ENCODE results near the gene FAM229B. TPM values are rescaled to one million over a fixed set of nuclear protein-coding genes. Genes with fewer than 3 reads are reported as not detected.

The FAM229B gene
- total RNA-seq, 3 donors from 2014 or later, result 0.93 to 13.6 (median 2.9) TPM

DNA sequence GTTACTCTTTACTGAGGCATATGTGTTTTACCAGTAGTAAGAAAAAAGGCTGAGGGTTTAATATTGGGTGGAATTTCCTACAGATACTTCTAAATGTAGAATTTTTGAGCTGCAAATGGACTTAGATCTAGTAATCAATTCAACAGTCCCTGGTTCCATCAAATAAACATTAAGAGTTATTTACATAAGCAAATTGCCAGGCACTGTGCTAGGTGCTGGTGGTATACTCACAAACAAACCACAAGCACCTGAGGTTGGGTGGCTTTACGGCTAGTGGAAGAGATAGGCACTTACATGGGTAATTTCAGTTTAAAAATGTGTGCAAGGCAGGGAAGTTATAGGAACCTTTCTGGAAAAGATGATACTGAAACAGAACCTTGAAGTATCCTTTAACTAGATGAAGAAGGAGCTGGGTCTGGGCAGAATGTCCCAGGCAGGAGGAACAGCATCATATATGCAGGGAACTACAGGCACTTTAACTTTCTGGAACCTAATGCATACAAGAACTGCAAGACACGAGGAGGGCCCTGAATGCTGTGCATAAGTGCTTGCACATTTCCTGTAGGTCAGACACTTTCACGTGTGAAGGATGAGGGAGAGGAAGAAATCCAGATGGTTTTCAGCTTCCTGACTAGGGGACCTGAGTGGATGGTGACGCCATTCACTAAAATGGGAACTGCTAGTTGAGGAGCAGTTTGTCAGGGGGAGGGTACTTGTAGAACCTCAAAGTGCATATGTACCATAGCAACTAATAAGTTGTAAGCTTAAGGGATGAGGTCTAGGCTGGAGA lies 29.0 kb upstream of the FAM229B start:
- Histone ChIP-seq H3K4me3 (no peak overlapping the region), H3K9me3 (no peaks in the 10 kb centered on the region), H3K4me1 (ENCODE audit: low read depth) (no peaks in the 10 kb centered on the region), H3K36me3 (ENCODE audit: low read depth) (no peaks in the 10 kb centered on the region)
- DNase-seq (no peak), ATAC-seq (no peak)
- TF ChIP-seq, protein P1, sequence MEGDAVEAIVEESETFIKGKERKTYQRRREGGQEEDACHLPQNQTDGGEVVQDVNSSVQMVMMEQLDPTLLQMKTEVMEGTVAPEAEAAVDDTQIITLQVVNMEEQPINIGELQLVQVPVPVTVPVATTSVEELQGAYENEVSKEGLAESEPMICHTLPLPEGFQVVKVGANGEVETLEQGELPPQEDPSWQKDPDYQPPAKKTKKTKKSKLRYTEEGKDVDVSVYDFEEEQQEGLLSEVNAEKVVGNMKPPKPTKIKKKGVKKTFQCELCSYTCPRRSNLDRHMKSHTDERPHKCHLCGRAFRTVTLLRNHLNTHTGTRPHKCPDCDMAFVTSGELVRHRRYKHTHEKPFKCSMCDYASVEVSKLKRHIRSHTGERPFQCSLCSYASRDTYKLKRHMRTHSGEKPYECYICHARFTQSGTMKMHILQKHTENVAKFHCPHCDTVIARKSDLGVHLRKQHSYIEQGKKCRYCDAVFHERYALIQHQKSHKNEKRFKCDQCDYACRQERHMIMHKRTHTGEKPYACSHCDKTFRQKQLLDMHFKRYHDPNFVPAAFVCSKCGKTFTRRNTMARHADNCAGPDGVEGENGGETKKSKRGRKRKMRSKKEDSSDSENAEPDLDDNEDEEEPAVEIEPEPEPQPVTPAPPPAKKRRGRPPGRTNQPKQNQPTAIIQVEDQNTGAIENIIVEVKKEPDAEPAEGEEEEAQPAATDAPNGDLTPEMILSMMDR (IDR thresholded peaks at IDR 0.05), result no peak
- intact Hi-C loops (cut with DNase I, micrococcal nuclease), result no loop called here

- intact Hi-C loops (cut with DNase I, micrococcal nuclease), result no loop called here
- H3K36me3 ChIP-seq (ENCODE audit: low read depth), result no peaks in the 10 kb centered on the region
- no peak for DNase-seq
- H3K4me1 ChIP-seq (ENCODE audit: low read depth), result no peaks in the 10 kb centered on the region
- TF ChIP-seq, protein P1 (IDR thresholded peaks at IDR 0.05), result no peak
- no peaks in the 10 kb centered on the region for H3K9me3 ChIP-seq
- no peak for ATAC-seq
- no peak overlapping the region for H3K4me3 ChIP-seq
These were observed 25.8 kb upstream of the FAM229B start for GRCh38 chr6:112061605-112062004.

- no peak overlapping the region for H3K4me3 ChIP-seq
- no peaks in the 10 kb centered on the region for H3K4me1 ChIP-seq (ENCODE audit: low read depth)
- no peak for DNase-seq
- H3K9me3 ChIP-seq, result no peaks in the 10 kb centered on the region
- intact Hi-C loops (cut with DNase I, micrococcal nuclease), result no loop called here
- H3K36me3 ChIP-seq (ENCODE audit: low read depth), result no peaks in the 10 kb centered on the region
- no peak for ATAC-seq
- TF ChIP-seq, protein P1 (IDR thresholded peaks at IDR 0.05), result no peak
These were observed 24.4 kb upstream of the FAM229B start for GRCh38 chr6:112062966-112063365.

DNA sequence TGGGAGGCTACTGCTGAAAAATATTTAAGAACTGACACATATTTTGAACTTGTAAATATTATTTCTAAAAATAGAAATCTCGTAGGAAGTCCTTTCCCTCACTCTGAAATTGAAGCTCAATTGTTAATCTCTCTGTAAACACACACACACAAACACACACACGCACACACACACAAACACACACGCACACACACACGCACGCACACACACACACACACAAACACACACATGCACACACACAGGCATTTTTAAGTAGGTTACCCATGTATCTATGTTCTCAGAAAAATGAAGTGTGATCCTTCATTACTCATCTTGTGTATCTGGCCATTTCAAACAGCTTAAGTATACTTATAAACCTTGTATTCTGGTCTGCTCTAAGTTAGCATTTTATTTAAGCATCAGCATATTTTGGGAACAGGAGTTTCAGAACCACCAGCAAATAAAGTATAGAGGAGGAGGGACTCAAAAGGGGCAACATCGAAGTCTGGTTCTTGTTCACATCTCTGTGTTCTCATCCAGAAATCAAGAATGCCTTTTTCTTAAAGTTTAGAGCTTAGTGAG lies 21.9 kb upstream of the FAM229B start:
- Histone ChIP-seq H3K36me3 (ENCODE audit: low read depth) (no peaks in the 10 kb centered on the region), H3K9me3 (no peaks in the 10 kb centered on the region), H3K4me1 (ENCODE audit: low read depth) (no peaks in the 10 kb centered on the region), H3K4me3 (no peak overlapping the region)
- DNase-seq (no peak), ATAC-seq (no peak)
- intact Hi-C loops (cut with DNase I, micrococcal nuclease), result no loop called here
- TF ChIP-seq, protein P1 (IDR thresholded peaks at IDR 0.05), result no peak

DNA sequence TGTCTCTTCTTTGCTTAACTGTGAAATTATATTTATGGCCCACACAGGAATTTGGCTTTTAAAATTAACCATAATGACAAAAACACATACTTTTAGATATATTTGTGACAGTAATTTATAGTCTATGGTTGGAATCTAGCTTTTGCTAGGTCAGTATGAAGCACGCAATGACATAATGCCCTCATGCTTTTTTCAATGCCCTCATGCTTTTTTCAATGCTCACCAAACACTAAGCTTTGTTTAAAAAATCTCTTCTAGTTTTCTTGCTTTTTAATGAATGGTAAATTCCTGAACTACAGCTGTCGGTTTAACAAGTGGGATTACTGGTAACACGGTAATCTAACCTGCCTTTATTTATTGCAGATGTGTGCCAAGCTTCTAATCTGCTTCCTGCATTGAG lies 20.8 kb upstream of the FAM229B start:
- intact Hi-C loops (cut with DNase I, micrococcal nuclease), result no loop called here
- Histone ChIP-seq H3K4me3 (no peak overlapping the region), H3K9me3 (no peaks in the 10 kb centered on the region), H3K36me3 (ENCODE audit: low read depth) (no peaks in the 10 kb centered on the region), H3K4me1 (ENCODE audit: low read depth) (no peaks in the 10 kb centered on the region)
- TF ChIP-seq, protein P1 (IDR thresholded peaks at IDR 0.05), result no peak
- ATAC-seq, result no peak
- DNase-seq, result no peak

All from mucosa of descending colon (tissue), 3 donors.